HEK293T (cell line): ENCODE data around the gene CCDC141.

ENCODE experiments used
- ARNT ChIP-seq: fragments of 450-650 bp; IDR thresholded peaks from 2 replicates; pipeline ENCODE4 v1.6.1; 2017; ENCODE audit warnings: mild to moderate bottlenecking
- BHLHE40 ChIP-seq: fragments of 450-650 bp; IDR thresholded peaks from 2 replicates; pipeline ENCODE4 v1.6.1; 2016; ENCODE audit warnings: mild to moderate bottlenecking, moderate library complexity, borderline replicate concordance
- FOXA1 ChIP-seq: fragments of 450-650 bp; IDR thresholded peaks from 2 replicates; pipeline ENCODE4 v1.6.1; 2016; ENCODE audit warnings: mild to moderate bottlenecking
- FOXM1 ChIP-seq: fragments of 450-650 bp; IDR thresholded peaks from 2 replicates; pipeline ENCODE4 v1.6.1; 2017; ENCODE audit warnings: mild to moderate bottlenecking, borderline replicate concordance
- SP1 ChIP-seq: fragments of 450-650 bp; IDR thresholded peaks from 2 replicates; pipeline ENCODE4 v1.6.1; 2017
- SUZ12 ChIP-seq: fragments of 450-650 bp; IDR thresholded peaks from 2 replicates; pipeline ENCODE4 v1.6.1; 2016; ENCODE audit warnings: mild to moderate bottlenecking
- TARDBP ChIP-seq: fragments of 450-650 bp; IDR thresholded peaks from 2 replicates; pipeline ENCODE4 v1.6.1; 2016
- ZNF384 ChIP-seq: fragments of 450-650 bp; IDR thresholded peaks from 2 replicates; pipeline ENCODE4 v1.6.1; 2016

DNA sequence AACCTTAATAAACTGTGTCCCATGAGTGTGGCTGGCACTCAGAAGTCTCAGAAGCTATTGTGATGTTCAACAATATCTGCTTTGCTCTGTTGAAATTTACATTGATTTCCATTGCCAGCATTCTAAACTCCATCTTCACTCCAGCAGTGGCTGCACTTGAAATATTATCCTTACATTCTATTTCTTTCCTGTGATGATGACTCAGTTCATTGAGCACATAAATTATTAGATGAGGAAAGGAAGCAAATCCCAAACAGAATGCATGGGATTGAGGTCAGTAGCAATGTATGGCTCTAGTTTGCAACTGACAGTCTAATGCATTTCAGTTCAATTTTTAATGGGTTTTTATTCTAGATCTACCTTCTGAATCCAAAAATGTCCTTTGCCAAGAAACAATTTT, 150.3 kb downstream of the CCDC141 start:
- TF ChIP-seq SP1, result no peak
- no peak for TF ChIP-seq FOXA1
- no peak for TF ChIP-seq FOXM1
- TF ChIP-seq TARDBP, result no peak
- no peak for TF ChIP-seq BHLHE40
- TF ChIP-seq SUZ12, result no peak
- no peak for TF ChIP-seq ARNT
- TF ChIP-seq ZNF384, result no peak
